GM10847 (cell line): ENCODE measurements around the gene CNGA3.

Experiments
- POLR2A ChIP-seq: IDR thresholded peaks from 2 replicates; pipeline ENCODE4 v1.6.1; 2011; ENCODE audit not compliant: insufficient read length; ENCODE audit errors: extremely low read depth

CNGA3 gene

DNA sequence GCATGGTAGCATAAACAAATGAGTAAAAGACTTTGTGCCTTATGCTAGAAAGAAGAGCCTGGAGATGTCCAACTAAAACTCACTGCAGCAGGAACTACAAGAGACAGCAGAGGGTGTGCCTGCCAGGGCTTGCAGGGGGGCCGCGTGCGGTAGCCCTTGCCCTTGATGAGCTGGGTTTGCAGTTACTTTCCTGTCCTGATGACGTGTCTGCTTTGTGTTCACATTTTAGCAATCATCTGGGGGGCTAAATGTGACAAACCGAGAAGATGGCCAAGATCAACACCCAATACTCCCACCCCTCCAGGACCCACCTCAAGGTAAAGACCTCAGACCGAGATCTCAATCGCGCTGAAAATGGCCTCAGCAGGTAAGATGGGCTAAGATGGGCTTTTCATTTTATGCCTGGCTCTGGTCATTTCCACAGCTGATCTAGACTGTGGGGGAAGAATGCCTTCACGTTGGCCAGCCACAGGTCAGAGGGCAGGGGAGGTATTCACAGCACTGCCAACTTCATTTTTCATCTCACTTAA, 23.5 kb downstream of the CNGA3 start:
- no peak for TF ChIP-seq POLR2A

DNA sequence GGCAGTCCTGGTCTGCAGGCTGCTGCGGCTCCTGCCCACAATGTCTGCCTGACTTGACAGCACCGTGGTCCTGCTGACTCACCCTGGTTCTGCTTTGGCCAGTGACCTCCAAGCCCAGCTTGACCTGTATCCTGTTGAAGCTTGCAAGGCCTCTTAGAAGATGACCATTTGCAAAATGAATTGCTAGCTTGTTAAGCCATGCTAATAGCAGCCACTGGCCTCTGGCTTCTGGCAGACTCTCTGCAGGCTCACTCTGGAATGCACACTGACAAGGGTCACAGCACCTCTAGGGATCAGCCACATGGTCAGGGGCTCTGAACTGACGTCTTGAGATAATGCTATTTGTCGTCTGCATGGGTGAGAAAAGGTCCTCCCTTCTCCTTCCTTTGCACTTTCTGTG, 25.9 kb downstream of the CNGA3 start:
- TF ChIP-seq POLR2A: no peak

DNA sequence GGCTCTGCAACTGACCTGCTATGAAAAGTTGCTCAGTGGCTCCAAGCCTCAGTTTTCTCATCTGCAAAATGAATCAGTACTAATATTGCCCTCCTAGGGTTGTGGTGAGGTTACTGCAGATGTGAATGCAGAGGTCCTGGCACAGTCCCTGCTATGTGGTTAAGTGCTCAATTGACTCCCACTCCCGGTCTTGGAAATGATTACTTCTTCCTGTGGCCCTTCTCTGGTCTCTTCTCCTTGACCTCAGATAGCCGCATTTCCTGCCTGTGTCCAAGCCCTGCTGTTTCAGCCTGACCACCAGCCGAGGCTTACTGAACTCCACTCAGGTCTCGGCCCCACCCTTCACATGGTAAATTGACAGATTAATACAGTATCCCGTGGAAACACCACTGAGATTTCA, 26.3 kb downstream of the CNGA3 start:
- no peak for TF ChIP-seq POLR2A

DNA sequence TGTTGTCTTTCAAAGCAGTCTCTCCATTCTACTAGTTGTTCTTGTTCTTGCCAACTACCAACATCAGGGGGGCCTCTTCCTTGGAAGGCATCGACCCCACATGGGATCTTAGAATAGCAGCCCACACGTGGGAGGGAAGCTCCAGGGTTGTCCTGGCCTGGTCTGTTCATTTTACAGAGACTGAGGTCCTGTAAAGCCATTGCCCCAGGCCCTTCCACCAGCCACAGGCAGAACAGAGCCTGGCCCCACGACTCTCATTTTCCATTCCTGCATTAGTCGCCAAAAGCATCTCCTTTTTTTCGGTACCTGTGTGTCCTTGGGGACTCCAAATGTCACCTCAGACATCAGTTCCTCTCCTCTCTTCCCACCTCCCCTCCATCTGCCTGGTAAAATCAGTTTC, 28.0 kb downstream of the CNGA3 start:
- TF ChIP-seq POLR2A: no peak

DNA sequence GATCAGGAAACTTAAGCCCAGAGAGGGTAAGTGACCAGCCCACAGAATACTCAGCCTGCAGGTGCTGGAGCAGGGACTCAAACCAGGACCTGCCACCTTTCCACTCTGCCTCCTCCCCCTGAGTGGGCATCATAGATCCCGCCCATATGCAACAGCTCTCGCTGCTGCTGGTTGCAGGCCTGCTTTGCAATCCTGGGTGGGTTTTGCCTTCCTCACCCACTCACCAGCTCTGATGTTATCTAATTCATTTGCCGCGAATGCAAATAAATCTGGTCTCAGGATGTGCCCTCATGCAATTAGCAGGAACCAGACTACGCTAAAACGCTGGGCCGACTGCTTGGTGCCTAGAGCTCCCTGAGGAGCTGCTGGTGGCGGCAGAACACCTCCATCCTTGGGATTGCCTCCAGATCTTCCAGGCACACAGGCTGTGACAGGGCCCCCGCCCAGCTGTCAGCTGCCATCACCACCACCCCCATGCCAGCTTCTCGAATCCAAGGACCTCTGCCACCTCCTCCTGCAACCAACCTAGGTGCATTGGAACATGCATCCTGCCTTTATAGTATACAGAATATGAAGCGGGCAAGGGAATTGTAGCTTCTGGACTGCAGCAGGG, 28.8 kb downstream of the CNGA3 start:
- TF ChIP-seq POLR2A: no peak

DNA sequence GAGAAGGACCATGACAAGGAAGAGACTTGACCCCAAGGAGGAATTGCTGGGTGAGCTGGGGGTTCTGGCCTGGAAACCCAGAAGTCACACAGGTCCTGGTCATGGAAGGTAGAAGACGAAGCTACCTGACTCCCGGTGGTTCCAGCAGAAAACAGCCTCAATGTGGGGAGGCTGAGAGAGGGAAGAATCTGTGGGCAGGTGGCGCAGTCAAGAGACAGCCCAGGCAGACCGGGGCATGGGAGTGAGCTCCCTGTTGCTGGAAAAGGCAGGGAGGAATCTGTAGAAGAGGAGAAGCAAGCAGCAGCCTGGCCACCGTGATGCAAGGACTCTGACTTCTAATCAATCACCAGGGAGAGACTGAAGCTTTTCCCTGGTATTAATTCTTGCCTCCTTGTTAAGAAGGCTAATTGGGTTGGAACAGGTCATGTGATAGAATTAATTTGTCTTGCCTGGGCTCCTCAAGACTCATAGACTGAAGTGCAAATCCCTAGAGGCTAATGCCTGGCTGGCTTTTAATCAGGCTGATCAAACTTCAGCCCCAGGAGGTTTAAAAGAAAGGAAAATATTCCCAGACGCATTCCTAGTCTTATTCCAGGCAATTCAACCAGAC, 30.1 kb downstream of the CNGA3 start:
- TF ChIP-seq POLR2A: no peak

DNA sequence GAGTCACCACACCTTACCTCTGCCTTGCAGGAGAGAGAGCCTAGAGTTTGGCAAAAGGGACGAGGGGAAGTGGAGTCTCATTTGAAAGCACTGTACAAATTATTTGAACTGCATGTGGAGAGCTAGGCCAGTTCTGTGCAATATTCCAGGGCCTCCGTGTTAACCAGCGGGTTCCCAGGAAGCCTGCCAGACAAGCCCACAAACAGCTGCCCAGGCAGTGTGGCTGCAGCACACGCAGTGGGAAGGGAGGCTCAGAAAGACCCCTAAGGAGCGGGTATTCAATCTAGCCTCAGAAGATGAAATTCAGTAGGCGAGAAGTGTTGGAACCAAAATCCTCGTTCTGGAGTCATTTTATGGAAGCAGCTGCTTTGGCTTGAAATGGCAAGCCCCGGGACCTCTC, 30.7 kb downstream of the CNGA3 start:
- no peak for TF ChIP-seq POLR2A

DNA sequence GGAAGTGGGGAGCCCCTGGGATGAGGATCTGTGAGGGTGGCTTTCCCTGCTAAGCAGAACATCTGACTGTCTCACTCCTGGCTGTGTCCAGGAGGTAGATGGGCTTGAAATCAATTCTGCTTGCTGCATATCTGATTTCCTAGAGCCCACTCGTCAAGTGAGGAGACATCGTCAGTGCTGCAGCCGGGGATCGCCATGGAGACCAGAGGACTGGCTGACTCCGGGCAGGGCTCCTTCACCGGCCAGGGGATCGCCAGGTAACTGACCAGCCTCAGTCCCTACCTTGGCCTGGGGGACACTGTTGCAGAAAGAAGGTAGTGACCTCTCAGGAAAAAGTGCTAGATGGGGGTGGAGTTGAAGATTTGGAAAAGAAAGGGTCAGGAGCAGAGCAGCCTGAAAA, 31.3 kb downstream of the CNGA3 start:
- TF ChIP-seq POLR2A: no peak

DNA sequence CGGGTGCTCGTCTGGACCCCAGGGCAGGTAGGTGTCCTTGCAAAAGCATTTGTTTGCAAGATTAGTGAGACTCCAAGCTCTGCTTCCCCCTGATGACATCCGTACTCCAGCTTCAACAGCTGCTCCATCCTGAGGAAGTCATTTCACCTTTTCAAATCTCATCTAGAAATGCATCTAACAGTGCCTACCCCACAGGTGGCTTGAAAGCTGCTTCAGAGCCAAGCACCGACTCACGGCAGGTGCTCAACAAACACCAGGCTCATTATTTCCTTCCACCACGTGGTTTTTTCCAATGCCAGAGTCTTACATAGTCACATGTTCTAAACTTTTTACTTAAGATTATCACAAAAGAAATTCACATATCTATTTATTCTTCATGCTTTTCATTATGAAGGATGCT, 31.9 kb downstream of the CNGA3 start:
- TF ChIP-seq POLR2A: no peak

DNA sequence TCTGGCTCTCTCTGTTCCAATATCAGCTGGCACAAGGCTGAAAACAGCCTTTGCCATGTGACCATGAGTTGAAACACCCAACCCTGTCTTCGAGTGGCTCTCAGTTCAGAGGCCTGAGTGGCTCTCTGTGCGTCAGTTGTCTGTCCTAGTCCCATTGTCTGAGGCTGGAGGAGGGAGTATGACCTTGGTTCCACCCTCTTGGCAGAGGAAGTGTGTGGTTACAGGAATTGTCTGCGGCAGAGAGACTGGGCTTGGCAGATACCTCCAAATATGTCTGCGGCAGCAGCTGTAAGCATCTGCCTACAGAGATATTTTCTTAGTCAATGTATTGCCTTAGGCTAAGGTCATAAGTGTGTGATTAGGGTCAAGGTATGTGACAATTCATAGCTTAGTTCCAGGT, 32.6 kb downstream of the CNGA3 start:
- TF ChIP-seq POLR2A: no peak

DNA sequence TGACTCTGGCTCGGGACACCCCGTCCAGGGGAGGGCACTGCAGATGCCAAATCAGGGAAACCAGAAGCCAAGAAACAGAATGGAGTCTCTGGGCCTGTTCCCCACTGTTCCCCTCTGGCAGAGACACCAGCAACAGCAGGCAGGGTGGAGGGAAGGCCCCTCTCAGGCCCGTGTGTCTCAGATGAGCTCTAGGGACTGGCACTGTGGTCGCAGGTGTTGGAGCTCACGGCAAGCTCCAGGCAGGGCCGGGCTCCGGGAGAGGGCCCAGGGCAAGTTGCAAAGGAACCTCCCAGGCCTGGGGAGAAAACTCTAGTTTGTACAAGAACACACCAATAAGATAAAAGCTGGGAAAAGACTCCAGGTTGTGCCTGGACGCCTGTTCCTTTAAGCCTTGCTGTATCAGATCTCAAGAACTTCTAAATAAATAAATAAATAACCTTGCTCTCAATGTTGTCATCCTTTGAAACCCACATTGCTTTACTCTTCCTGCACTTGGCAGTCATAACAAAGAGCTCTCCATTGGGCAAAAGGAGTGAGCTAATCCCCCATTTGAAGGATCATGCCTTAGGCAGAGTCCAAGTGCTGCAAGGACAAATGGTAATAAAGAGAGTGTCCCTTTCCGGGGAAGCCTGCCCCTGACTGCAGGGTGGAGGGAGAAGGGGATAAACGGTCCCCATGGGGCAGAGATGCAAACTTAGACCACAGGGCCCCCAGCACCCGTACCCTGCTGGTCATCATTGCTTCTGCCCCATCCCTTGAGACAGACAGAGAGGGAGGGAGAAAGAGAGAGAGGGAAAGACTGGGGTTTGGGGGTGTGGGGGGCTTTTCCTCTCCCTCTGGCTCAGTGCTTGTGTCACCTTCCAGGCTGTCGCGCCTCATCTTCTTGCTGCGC, 33.3 kb downstream of the CNGA3 start:
- no peak for TF ChIP-seq POLR2A

DNA sequence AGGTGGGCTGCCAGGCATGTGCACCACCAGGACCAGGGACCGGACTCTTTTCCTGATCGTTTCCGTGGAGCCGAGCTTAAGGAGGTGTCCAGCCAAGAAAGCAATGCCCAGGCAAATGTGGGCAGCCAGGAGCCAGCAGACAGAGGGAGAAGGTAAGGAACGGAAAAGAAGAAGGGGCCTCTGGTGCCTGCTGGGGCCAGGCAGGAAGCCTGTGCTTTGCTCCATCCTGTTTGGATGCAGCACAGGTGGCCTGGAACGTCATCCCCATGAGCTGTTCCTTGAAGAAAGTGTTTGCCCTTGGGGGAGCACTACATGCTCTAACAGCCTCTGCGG, 33.9 kb downstream of the CNGA3 start:
- TF ChIP-seq POLR2A: no peak

DNA sequence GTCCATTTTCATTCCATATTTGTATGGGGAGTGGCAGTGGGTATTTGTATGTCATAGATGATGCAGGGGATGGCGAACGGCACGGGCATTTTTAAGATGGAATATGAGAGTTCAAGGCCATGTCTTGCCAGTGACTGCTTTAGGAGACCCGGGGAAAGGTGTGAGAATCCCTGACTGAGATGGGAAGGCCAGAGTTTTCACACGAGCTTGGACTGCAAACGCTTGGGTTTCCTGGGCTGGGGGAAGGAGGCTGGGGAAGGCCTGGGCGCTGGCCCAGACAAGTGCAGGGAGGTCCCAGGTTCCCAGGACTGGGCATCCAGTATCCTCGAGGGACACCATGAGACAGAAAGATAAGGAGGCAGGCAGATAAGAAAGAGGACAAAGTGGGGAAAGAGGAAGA, 35.2 kb downstream of the CNGA3 start:
- no peak for TF ChIP-seq POLR2A

DNA sequence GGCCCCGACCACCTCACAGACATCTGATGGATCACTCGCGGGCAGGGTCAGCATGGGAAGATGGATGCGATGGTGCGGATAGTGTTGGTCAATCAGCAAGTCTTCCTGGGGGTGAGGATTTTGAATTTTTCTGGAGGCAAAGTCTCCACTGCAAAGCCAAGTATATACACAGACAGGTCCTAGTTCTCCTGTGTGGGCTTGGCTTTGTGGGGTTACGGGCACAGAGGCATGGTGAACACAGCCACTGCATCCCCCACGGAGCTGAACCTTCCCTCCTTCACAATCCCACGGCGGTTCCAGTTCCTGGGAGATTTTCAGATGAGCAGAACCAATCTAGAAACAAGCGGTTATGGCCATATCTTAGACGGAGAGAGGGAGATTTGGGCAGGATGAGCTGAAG, 35.8 kb downstream of the CNGA3 start:
- TF ChIP-seq POLR2A: no peak

DNA sequence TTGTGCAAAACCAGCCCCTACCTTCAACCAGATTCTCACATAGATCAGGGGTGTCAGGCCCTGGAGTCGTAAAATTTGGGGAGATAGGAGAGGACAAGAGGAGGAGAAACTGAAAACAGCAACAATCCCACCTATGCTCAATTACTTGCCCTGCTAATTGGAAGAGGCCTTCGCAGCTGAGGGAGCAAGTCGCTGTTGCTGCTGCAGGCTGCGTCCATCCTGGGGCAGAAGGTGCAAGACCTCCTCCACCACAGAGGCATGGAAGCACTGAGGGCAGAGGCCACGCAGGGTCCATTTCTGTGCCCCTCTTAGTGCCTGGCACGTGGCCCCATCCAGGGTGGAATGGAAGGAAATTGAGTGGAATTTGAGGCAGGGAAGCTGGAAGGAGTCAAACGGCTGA, 36.5 kb downstream of the CNGA3 start:
- TF ChIP-seq POLR2A: no peak

DNA sequence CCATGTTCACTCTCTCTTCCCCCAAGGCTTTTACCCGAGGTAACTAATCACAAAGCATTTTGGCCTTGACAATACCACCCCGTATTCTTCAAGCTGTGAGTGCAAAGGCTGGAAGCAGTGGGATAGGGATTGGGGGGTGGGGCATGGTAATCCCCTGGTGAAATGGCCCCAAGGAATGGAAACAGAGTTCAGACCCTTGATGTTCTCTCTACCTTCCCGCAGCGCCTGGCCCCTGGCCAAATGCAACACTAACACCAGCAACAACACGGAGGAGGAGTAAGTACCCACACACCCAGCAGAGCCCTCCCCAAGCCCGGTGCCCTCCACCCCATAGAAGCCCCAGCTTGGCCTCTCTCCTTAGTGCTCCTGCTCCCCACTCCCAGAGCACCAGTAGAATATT, 36.9 kb downstream of the CNGA3 start:
- no peak for TF ChIP-seq POLR2A
